GM12872 (cell line): ENCODE data around the gene SIDT1.
A peak's percentile ranks its signal among the peaks of the same experiment; 100 is the strongest.

Experiments
- TF ChIP-seq, protein P1 (sequence below): IDR thresholded peaks from 3 replicates; pipeline ENCODE4 v1.5.1; 2011; ENCODE audit warnings: low read depth, mild to moderate bottlenecking, low read length, moderate library complexity; ENCODE audit not compliant: insufficient read depth

Gene SIDT1

DNA sequence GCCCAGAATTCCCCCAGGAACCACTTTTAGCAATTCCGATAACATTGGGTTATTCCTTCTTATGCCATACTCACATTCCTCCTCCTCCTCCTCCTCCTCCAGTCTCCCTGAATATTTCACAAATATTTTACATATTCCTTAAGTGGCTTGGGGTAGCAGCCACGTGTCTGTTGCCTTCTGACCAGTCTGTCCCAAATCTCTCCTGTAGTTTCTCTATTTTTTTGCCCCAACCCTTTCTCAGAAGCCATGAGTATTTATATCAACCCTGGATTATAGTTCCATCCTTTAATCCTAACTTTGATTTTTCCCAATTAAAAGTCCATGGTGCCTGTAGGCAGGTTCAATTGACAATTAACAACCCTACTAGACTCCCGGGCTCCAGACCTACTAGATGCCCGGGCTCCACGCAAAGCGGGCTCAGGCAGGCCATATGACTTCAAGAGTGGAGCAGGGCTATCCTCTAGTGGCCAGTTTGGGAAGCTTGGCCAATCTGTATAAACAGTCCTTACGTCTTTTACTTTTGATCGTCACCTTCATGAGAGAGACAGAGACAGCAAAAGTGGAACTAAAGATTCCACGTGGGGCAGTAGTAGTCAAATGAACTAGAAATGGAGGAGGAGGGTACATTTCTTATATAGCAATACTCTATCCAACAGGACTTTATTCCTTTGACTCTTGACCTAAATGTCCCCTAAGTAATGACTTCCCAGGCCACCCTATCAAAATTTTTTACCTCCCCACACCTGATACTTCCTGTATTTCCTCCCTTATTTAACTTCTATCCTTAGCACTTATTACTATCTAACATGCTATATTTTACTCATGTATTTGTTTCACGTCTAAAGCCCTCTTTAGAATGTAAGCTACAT, 94.4 kb downstream of the SIDT1 start:
- TF ChIP-seq, protein P1, sequence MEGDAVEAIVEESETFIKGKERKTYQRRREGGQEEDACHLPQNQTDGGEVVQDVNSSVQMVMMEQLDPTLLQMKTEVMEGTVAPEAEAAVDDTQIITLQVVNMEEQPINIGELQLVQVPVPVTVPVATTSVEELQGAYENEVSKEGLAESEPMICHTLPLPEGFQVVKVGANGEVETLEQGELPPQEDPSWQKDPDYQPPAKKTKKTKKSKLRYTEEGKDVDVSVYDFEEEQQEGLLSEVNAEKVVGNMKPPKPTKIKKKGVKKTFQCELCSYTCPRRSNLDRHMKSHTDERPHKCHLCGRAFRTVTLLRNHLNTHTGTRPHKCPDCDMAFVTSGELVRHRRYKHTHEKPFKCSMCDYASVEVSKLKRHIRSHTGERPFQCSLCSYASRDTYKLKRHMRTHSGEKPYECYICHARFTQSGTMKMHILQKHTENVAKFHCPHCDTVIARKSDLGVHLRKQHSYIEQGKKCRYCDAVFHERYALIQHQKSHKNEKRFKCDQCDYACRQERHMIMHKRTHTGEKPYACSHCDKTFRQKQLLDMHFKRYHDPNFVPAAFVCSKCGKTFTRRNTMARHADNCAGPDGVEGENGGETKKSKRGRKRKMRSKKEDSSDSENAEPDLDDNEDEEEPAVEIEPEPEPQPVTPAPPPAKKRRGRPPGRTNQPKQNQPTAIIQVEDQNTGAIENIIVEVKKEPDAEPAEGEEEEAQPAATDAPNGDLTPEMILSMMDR = peak; percentile 88

DNA sequence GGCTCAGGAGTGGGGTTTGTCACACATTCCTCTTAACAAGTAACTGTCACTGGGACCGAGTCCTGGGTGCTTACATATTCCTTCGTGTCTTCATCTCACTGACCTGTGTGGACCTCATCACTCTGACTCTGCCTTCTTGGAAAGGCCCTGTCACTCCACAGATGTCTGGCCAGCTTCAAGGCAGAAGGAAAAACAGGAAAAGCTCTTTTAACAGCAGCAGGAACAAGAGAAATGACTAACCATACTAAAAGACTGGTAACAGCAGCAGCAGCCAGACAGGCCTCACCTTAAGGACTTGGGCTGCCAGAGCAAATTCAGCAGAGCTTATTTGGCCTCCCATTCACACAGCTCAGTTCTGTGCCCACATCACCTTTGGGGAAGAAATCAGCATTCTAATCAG, 96.0 kb downstream of the SIDT1 start:
- TF ChIP-seq, protein P1 = no peak

DNA sequence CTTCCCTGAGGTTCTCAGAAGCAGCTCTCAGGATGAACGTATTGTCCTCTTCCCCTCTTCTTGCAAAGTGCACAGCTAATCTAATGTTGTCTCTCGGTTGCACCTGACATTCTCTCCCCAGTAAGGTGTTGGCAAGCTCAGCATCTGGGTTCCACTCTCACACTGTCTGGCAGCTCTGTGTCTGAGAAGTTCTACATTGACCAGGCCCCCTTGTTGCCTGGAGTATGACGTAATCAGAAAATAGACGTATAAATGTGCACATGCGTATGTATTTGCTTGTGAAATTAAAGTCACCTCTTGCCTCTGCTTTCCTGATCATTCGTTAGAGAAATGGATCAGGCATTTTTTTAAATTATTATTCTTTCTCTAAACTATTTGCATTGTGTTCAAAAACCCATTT, 96.4 kb downstream of the SIDT1 start:
- TF ChIP-seq, protein P1 = no peak

DNA sequence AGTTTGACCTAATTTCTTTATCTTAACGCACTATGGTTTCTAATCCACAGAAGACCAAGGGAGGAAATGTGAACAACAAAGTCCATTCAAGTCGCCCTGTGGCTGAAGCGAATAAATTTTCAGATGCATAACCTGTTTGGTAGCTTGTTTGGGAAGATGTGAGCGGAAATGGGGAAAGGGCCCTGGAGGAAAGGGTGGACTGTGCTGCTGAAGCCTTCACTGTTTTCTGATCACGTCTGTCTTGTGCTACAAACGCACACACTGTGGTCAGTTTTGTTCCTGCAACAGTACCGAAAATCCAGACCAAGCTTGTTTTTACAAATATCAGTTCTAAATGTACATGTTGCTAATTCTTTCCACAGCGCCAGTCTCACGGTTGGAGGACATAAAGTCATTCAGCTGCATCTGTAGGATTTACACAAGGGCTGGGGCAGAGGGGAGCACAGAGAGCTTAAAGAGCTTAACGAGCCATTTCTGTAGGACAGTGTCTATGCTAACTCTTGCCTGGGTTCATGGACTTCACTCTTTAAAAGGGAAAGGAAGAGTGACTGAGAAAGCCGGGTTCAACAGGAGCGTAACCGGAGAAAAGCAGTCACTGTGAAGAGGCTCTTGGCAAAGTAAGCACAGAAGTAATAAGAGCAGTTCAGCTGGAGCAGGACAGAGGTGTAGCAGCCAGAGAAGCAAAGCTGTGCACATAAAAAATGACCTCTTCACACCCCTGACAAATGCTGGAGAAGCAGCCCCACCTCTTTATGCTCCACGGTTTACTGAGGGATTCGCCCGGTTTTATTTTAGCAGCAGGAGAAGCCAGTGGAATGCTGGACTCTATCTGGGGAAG, 97.4 kb downstream of the SIDT1 start:
- TF ChIP-seq, protein P1 = no peak

DNA sequence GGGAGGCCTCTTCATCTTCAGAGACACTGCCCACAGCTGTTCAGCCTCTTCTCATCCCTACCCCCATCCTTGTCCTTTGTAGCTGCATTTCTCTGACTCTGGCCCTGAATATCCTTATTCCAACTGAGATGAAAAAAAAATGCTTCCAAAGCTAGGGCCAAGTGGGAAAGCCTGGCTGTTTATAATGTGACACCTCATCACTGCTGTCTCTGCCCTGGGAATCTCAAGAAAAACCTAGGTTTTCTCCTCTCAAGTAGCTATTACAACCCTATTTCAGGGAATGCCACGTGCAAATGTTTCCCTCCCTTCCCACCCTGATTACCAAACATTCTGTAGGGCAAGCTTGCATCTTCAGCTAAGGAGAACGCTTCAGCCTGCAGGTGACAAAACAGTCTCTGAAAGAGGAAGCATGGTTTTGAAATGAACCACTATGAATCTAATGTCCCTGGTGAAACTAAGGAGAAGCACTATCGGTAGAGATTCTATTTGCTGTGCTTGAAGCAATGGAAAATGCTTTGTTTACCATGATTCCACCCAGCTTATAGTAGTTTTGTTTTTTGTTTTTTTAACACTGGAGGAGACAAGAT, 98.7 kb downstream of the SIDT1 start:
- TF ChIP-seq, protein P1 = no peak

DNA sequence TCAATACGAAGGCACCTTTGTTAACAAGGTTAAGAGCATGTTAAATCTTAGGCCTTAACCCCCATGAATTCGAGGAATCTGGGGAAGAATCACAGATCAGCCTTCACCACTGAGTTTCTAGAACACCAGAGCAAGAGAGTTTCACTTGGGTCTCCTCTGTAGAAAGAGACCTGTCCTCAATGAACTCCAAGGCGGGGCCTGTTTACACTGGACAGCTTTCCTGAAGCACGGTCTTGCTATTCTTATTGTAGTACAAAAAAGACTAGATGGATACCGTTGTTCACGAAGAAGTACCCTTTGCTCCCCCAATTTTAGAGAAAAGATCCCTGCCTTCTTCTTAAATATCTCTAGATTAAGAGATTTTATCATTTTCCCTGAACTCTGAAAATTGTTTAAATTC, 99.2 kb downstream of the SIDT1 start:
- TF ChIP-seq, protein P1 = no peak
